HUES6 (cell line): ENCODE results near the gene RAD51B.

Experiments used
- H3K27ac ChIP-seq: 2 replicates; pipeline ENCODE4 v1.7.0; 2013; ENCODE audit warnings: low read depth, mild to moderate bottlenecking, low read length, inconsistent platforms
- H3K27me3 ChIP-seq: 2 replicates; pipeline ENCODE4 v1.6.1; 2013; ENCODE audit warnings: low read length; ENCODE audit not compliant: control insufficient read depth, insufficient read depth
- H3K36me3 ChIP-seq: 2 replicates; pipeline ENCODE4 v1.6.1; 2013; ENCODE audit warnings: low read length; ENCODE audit not compliant: control insufficient read depth, insufficient read depth
- H3K4me1 ChIP-seq: 2 replicates; pipeline ENCODE4 v1.6.1; 2013; ENCODE audit warnings: low read length; ENCODE audit not compliant: control insufficient read depth, insufficient read depth
- H3K4me3 ChIP-seq: 2 replicates; pipeline ENCODE4 v1.5.1; 2013; ENCODE audit warnings: low read depth, low read length
- H3K9ac ChIP-seq: one replicate; pipeline ENCODE4 v1.6.1; 2013; ENCODE audit warnings: mild to moderate bottlenecking, low read length
- H3K9me3 ChIP-seq: 2 replicates; pipeline ENCODE4 v1.6.1; 2013; ENCODE audit warnings: low read depth, low read length; ENCODE audit not compliant: control insufficient read depth, insufficient read depth

The RAD51B gene

DNA sequence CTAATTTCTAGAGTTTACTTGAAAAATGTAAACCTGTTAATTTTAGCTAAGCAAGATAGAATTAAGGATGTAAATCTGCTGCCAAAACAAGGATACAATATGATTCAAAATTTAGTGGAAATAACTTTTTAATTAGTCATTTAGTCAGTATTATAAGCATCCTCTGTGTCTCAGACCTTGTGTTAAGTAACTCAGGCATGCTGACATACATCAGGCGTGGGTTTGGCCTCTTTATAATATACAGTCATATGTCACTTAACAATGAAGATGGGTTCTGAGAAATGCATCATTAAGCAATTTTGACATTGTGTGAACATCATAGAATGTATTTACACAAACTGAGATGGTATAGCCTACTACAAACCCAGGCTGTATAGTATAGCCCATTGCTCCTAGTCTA is 586.4 kb downstream of the RAD51B start:
- Histone ChIP-seq H3K9ac (no peak overlapping the region), H3K4me3 (no peak overlapping the region), H3K4me1 (peaks cover 6% of the 10 kb centered on the region), H3K36me3 (no peaks in the 10 kb centered on the region), H3K27ac (no peak overlapping the region), H3K27me3 (no peaks in the 10 kb centered on the region), H3K9me3 (no peaks in the 10 kb centered on the region)

DNA sequence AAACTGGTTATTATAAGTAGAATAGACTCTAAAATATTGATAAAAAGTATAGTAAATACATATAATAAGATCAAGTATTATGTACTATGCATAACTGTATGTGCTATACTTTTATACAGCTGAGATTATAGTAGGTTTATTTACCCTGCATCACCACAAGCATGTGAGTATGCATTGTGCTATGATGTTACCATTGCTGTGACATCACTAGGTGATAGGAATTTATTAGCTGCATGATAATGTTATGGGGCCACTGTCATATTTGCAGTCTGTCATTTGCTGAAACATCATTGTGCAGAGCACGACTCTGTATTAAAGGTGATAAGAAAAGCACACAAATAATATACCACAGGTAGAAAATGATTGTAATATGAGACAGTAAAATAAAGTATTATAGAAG is 587.7 kb downstream of the RAD51B start:
- no peak overlapping the region for H3K4me3 ChIP-seq
- no peak overlapping the region for H3K9ac ChIP-seq
- no peaks in the 10 kb centered on the region for H3K9me3 ChIP-seq
- H3K27ac ChIP-seq = no peak overlapping the region
- H3K36me3 ChIP-seq = no peaks in the 10 kb centered on the region
- no peaks in the 10 kb centered on the region for H3K27me3 ChIP-seq
- H3K4me1 ChIP-seq = peaks cover 6% of the 10 kb centered on the region

DNA sequence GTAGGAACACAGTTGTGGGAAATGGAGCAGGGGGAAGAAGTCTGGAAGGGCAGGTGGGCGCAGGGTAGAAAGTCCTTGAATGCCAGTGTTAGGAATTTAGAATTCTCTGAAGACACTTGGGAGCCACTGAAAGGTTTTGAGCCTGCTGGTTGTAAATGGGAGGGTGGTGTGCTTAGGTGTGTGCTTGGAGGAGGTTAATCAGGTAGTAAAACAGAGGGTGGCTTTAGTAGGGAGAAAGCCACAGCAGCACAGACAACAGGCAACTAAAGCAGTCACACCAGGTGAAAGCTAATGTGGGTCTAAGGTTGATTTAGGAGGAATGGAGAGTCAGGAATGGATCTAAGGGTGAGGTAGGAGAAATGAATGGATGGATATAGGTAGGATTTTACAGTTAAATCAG is 588.2 kb downstream of the RAD51B start:
- H3K4me3 ChIP-seq = no peak overlapping the region
- no peaks in the 10 kb centered on the region for H3K27me3 ChIP-seq
- no peaks in the 10 kb centered on the region for H3K36me3 ChIP-seq
- no peaks in the 10 kb centered on the region for H3K9me3 ChIP-seq
- no peak overlapping the region for H3K27ac ChIP-seq
- H3K4me1 ChIP-seq = peaks cover 6% of the 10 kb centered on the region
- no peak overlapping the region for H3K9ac ChIP-seq

- Histone ChIP-seq H3K36me3 (no peaks in the 10 kb centered on the region), H3K9ac (no peak overlapping the region), H3K9me3 (no peaks in the 10 kb centered on the region), H3K27ac (no peak overlapping the region), H3K4me1 (peaks cover 6% of the 10 kb centered on the region), H3K4me3 (no peak overlapping the region), H3K27me3 (no peaks in the 10 kb centered on the region)
These were observed 589.1 kb downstream of the RAD51B start for GRCh38 chr14:68408680-68409079.

- Histone ChIP-seq H3K4me1 (peaks cover 6% of the 10 kb centered on the region), H3K27me3 (no peaks in the 10 kb centered on the region), H3K27ac (no peak overlapping the region), H3K36me3 (no peaks in the 10 kb centered on the region), H3K9me3 (no peaks in the 10 kb centered on the region), H3K4me3 (no peak overlapping the region), H3K9ac (no peak overlapping the region)
These were observed 589.8 kb downstream of the RAD51B start for GRCh38 chr14:68409387-68409786.

GRCh38 chr14:68412505-68413465 is 593.2 kb downstream of the RAD51B start:
- Histone ChIP-seq H3K4me1 (peaks cover 5% of the 10 kb centered on the region), H3K9me3 (no peaks in the 10 kb centered on the region), H3K27me3 (no peaks in the 10 kb centered on the region), H3K36me3 (no peaks in the 10 kb centered on the region), H3K27ac (no peak overlapping the region), H3K4me3 (no peak overlapping the region), H3K9ac (no peak overlapping the region)

DNA sequence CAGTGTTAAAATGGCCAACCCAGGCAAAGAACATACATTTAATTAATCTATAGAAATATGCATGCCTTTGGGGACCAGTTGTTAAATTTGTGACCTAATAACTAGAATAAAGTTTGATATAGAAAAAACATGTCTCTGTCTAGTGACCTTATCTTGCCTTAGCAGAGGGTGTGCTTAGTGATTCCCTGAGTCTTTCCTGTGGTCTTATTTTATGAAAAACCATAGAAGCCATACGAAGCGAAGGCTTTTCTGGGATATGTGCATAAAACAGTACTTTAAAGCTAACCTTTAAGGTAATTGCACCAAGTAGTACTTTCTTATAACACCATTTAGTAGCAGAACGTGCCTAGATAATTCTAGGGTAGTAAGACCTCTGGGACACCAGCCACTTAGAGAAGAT is 593.9 kb downstream of the RAD51B start:
- H3K4me3 ChIP-seq = no peak overlapping the region
- no peaks in the 10 kb centered on the region for H3K9me3 ChIP-seq
- no peaks in the 10 kb centered on the region for H3K4me1 ChIP-seq
- H3K36me3 ChIP-seq = no peaks in the 10 kb centered on the region
- no peaks in the 10 kb centered on the region for H3K27me3 ChIP-seq
- no peak overlapping the region for H3K27ac ChIP-seq
- H3K9ac ChIP-seq = no peak overlapping the region

- no peaks in the 10 kb centered on the region for H3K9me3 ChIP-seq
- H3K9ac ChIP-seq = no peak overlapping the region
- H3K27ac ChIP-seq = no peak overlapping the region
- no peak overlapping the region for H3K4me3 ChIP-seq
- H3K27me3 ChIP-seq = no peaks in the 10 kb centered on the region
- no peaks in the 10 kb centered on the region for H3K4me1 ChIP-seq
- H3K36me3 ChIP-seq = no peaks in the 10 kb centered on the region
These were observed 594.5 kb downstream of the RAD51B start for GRCh38 chr14:68414121-68414520.

DNA sequence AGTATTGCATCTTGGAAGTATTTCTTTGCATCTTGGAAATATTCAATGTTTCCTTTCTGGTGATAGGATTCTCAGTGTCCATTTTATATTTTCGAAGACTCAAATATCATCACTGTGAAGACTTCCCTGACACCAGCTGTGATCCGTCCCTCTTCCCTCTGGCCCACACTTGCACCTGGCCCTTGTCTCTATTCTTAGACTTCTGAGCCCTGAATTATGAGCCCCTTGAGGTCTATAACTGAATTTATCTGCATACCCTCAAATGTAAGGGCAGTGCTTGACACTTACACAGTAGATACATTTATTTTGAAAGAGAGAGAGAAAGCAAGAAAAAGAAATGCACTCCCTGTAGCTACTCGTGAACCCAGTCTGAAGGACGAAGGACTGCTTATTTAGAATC is 596.6 kb downstream of the RAD51B start:
- Histone ChIP-seq H3K4me1 (peaks cover 9% of the 10 kb centered on the region; the same call in 1 of the 2 replicates), H3K9me3 (no peaks in the 10 kb centered on the region), H3K36me3 (no peaks in the 10 kb centered on the region), H3K9ac (no peak overlapping the region), H3K27ac (no peak overlapping the region), H3K4me3 (no peak overlapping the region), H3K27me3 (no peaks in the 10 kb centered on the region)

- Histone ChIP-seq H3K4me1 (peaks cover 11% of the 10 kb centered on the region; the same call in 1 of the 2 replicates), H3K27me3 (no peaks in the 10 kb centered on the region), H3K36me3 (no peaks in the 10 kb centered on the region), H3K27ac (no peak overlapping the region), H3K9ac (no peak overlapping the region), H3K9me3 (no peaks in the 10 kb centered on the region), H3K4me3 (no peak overlapping the region)
These were observed 597.6 kb downstream of the RAD51B start for GRCh38 chr14:68417009-68417650.
